Measurements from ENCODE around the gene VWA5A. TPM values are rescaled to one million over a fixed set of nuclear protein-coding genes. Genes with fewer than 3 reads are reported as not detected.

VWA5A gene
- total and polyA plus RNA-seq, 9 of the 15 experiments (the other 6 are each of a cell fraction or from before 2014, with no cell fraction given), result 4.6 to 19.7 (median 6.9) TPM

- TF ChIP-seq ZBTB2 (IDR thresholded peaks at IDR 0.05) (no peak), ZNF589 (CRISPR knock-in tag; IDR thresholded peaks at IDR 0.05; ENCODE audit: low read depth) (no peak), NCOA2 (IDR thresholded peaks at IDR 0.05; ENCODE audit: partially characterized antibody in 2 of 2) (no peak)
Measured at GRCh38 chr11:124081483-124081882, 33.8 kb upstream of the VWA5A start (continued).

GRCh38 chr11:124082371-124082770, 32.9 kb upstream of the VWA5A start:
- CTCF ChIA-PET (ENCODE audit: low intra/inter-chr PET ratio), result no interaction called here
- H3K27me3 ChIP-seq (ENCODE audit: control insufficient read depth in 2 of 2, insufficient read depth in 2 of 2, low read length in 2 of 2), result no peaks in the 10 kb centered on the region
- intact Hi-C loops (cut with micrococcal nuclease) (no loop called here), in situ Hi-C loops (cut with MboI) (no loop called here)
- H2AFZ ChIP-seq (ENCODE audit: low read depth, low read length), result peak overlapping the region; percentile 28; the same call in 1 of the 2 replicates
- WGBS (ENCODE audit: insufficient coverage, low coverage, missing lambda C conversion rate), result 71% methylated on average over 4 of the region's 4 CpGs
- H3K9ac ChIP-seq (ENCODE audit: insufficient read depth in 1 of 2, low read depth in 2 of 2, low read length in 2 of 2), result no peak overlapping the region
- no peak overlapping the region for H3K4me2 ChIP-seq (ENCODE audit: insufficient read depth, low read length)
- H3K36me3 ChIP-seq (ENCODE audit: control insufficient read depth, insufficient read depth, low read length), result no peaks in the 10 kb centered on the region
- H3K9me3 ChIP-seq (replicated peaks; ENCODE audit: control insufficient read depth, insufficient read depth, low read depth, low read length), result no peaks in the 10 kb centered on the region
- POLR2A ChIA-PET, result interaction anchor here (0.6 to 1.5 kb wide), 3 partner anchors 10 to 90 kb away, joined by 3 read pairs; partner anchors contain the start of gene VWA5A
- H3K9me1 ChIP-seq (ENCODE audit: control insufficient read depth, insufficient read depth, low read length), result no peaks in the 10 kb centered on the region
- TF ChIP-seq CEBPB (tag; IDR thresholded peaks at IDR 0.05) (peak; percentile 37; the same call in 1 of the 2 replicates), USF2 (CRISPR knock-in tag; IDR thresholded peaks at IDR 0.05) (no peak), TCF15 (CRISPR knock-in tag; IDR thresholded peaks at IDR 0.05) (no peak), SREBF1 (IDR thresholded peaks at IDR 0.05; ENCODE audit: borderline replicate concordance, low read depth, low read length) (no peak)
- DNase-seq (ENCODE audit: extremely low read depth in 1 of 4, low spot score in 3 of 4) (no peak), ATAC-seq (no peak), FAIRE-seq (no peak)
- no peaks in the 10 kb centered on the region for H3K79me2 ChIP-seq (ENCODE audit: control insufficient read depth, insufficient read depth, low read length)
- no peak overlapping the region for H3K4me3 ChIP-seq
- BruUV-seq (replicated peaks), result no TSS peak
- no peak overlapping the region for H3K27ac ChIP-seq (ENCODE audit: extremely low read depth, low read depth, low read length)
- peaks cover 9 to 29% of the 10 kb centered on the region in 2 experiments; a peak in 4 of 5 replicates for H3K4me1 ChIP-seq (replicated peaks in 1 of 2; ENCODE audit: control insufficient read depth in 2 of 2, insufficient read depth in 2 of 2, low read length in 2 of 2)
- H4K20me1 ChIP-seq (replicated peaks; ENCODE audit: control insufficient read depth, insufficient read depth, low read length), result no peaks in the 10 kb centered on the region

Data from K562 (cell line).